Effector memory CD4-positive, alpha-beta T cell (primary cell): ENCODE measurements around the gene KCNT2.
"Not testable (repeated sequence)": the region's sequence is repeated elsewhere in the genome, so short reads cannot be mapped to it uniquely, and the experiment has no call there.

Source experiments
- DNase-seq, 3 donors: peaks; one replicate each; pipeline ENCODE4 v3.0.0-alpha.2; 2020
- H3K27ac ChIP-seq: 2 replicates; pipeline ENCODE4 v1.7.0; 2013; ENCODE audit warnings: mild to moderate bottlenecking, low read length, moderate library complexity; ENCODE audit not compliant: insufficient read depth, poor library complexity, severe bottlenecking
- H3K27me3 ChIP-seq: replicated peaks from 2 replicates; pipeline ENCODE4 v1.7.0; 2013; ENCODE audit warnings: mild to moderate bottlenecking, low read length; ENCODE audit not compliant: insufficient read depth, control insufficient read depth, poor library complexity, severe bottlenecking
- H3K36me3 ChIP-seq: 2 replicates; pipeline ENCODE4 v1.7.0; 2013; ENCODE audit warnings: mild to moderate bottlenecking, low read length, moderate library complexity; ENCODE audit not compliant: control insufficient read depth, insufficient read depth
- H3K4me1 ChIP-seq: 2 replicates; pipeline ENCODE4 v1.7.0; 2013; ENCODE audit warnings: low read length, mild to moderate bottlenecking; ENCODE audit not compliant: control insufficient read depth, insufficient read depth, poor library complexity, severe bottlenecking
- H3K4me3 ChIP-seq: 2 replicates; pipeline ENCODE4 v1.7.0; 2013; ENCODE audit warnings: low read length, low read depth, mild to moderate bottlenecking; ENCODE audit not compliant: insufficient read depth, poor library complexity, severe bottlenecking
- H3K9me3 ChIP-seq: 2 replicates; pipeline ENCODE4 v1.7.0; 2013; ENCODE audit warnings: mild to moderate bottlenecking, low read length, moderate library complexity; ENCODE audit not compliant: control insufficient read depth

Gene KCNT2

DNA sequence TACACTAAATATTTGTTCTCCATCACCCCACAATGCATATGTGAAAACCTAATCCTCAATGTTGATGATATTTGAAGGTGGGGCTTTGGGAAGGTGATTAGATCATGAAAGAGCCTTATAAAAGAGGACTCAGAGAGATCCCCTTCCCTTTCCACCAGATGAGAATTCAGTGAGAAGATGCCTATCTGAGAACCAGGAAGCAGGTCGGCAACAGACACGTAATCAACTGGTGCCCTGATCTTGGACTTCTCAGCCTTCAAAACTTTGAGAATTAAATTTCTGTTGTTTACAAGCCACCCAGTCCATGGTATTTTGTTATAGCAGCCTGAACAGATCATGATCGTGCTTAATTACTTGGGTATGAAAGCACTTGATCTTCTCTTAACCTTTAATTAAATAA lies 329.4 kb downstream of the KCNT2 start:
- no peaks in the 10 kb centered on the region for H3K9me3 ChIP-seq
- no peak overlapping the region for H3K4me3 ChIP-seq
- H3K36me3 ChIP-seq = no peaks in the 10 kb centered on the region
- no peaks in the 10 kb centered on the region for H3K4me1 ChIP-seq
- H3K27me3 ChIP-seq = no peaks in the 10 kb centered on the region
- no peak overlapping the region for H3K27ac ChIP-seq
- no peak for DNase-seq

DNA sequence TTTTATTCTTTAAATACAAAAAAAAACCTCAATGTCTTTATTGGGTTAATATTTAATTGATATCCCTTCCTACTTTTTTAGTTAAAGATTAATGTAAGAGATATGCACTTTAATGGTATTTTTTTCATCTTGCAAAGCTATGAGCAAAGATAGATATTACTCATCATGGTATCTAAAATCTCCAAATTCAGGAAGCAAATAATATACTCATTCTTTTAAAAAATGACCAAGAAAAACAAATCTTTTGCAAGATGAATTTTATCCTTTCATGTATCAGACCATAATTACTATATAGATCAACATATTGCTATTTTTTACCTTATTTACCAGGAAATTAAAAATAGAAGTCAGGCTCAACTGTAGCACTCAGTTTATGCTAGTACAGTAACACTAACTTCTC lies 330.4 kb downstream of the KCNT2 start:
- Histone ChIP-seq H3K9me3 (no peaks in the 10 kb centered on the region), H3K4me1 (no peaks in the 10 kb centered on the region), H3K36me3 (no peaks in the 10 kb centered on the region), H3K27ac (no peak overlapping the region), H3K4me3 (no peak overlapping the region), H3K27me3 (no peaks in the 10 kb centered on the region)
- DNase-seq = no peak

DNA sequence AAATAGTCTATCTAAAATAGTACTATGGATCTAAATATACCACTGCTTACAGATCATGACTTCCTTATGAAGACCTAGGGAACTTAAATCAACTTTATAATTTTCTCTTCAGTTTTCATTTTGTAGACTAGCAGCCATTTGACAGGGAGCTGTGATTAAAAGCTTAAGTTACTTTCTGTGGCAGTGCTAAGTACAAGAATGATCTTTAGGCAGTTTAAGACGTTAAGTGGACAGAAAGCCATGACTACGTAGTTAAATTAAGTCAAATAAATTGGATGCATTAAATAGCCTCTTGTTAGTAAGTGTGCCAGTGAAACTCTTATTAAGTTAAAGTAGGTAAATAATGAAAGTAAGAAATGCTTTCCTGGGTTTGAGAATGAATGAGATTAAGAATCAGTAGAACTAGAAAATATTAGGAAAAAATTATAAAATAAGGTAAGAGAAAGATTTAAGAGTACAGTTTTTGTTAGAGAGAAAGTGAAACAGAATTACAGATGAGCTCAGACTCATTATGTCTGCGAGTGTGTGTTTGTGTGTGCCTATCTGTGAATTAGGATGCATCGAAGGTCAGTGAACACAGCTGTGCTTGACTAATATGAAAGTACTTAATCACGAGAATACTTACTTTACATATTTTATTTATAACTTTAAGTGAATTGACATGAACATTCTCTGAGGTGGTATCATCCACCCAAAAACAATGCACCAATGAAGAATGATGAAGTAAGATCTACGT lies 336.9 kb downstream of the KCNT2 start:
- DNase-seq = no peak
- Histone ChIP-seq H3K9me3 (no peaks in the 10 kb centered on the region), H3K36me3 (no peaks in the 10 kb centered on the region), H3K4me1 (no peaks in the 10 kb centered on the region), H3K4me3 (no peak overlapping the region), H3K27ac (no peak overlapping the region), H3K27me3 (no peaks in the 10 kb centered on the region)

DNA sequence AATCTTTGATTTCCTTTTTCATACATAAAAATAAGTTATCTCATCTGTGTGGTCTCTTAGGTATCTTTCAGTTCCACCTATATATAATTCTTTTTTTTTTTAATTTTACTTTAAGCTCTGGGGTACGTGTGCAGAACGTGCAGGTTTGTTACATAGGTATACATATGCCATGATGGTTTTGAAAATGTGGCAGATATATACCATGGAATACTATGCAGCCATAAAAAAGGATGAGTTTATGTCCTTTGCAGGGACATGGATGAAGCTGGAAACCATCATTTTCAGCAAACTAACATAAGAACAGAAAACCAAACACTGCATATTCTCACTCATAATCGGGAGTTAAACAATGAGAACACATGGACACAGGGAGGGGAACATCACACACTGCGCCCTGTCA lies 345.2 kb downstream of the KCNT2 start:
- not testable (repeated sequence) for H3K36me3 ChIP-seq

DNA sequence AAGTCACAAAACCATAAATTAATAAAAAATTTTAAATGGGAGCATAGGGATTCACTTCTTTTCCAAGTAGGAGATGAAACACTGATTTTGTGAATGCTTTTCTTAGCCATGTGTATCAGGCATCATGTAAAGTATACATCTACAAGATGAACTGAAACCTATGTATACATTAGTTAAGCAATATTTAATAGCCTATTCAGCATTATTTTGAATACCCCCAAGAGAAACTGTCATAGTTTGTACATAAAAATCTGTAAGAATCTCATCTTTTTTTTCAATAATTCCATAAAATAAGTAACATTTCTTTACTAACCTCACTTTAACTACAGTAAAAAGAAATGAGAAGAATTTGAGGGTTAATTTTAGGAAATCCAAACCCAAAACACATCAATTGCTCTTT lies 348.0 kb downstream of the KCNT2 start:
- no peaks in the 10 kb centered on the region for H3K36me3 ChIP-seq
- DNase-seq = no peak
- H3K4me3 ChIP-seq = no peak overlapping the region

More for the DNA sequence above, 345.2 kb downstream of the KCNT2 start:
- not testable (repeated sequence) for H3K4me1 ChIP-seq, H3K4me3 ChIP-seq, H3K27me3 ChIP-seq, H3K9me3 ChIP-seq, H3K27ac ChIP-seq, DNase-seq

DNA sequence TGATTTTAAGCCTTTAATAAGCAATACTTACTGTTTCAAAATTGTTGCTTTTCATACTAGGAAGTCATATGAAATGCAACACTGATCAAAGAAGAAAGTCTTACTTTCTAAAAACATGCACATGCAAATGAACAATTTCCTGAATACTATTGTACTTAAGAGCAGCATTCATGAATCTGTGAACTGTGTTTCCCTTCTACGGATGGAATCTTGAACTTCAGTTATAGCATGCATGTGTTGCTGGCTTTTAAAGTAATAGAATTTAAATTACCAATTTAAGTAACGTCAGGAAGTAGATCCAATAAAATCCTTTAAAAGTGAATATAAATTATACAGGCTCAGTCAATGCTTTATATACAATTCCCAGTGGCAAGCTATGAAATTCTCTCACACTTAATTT lies 348.9 kb downstream of the KCNT2 start:
- DNase-seq = no peak
- Histone ChIP-seq H3K4me3 (no peak overlapping the region), H3K9me3 (no peaks in the 10 kb centered on the region), H3K27ac (no peak overlapping the region), H3K4me1 (no peaks in the 10 kb centered on the region), H3K36me3 (no peaks in the 10 kb centered on the region), H3K27me3 (no peaks in the 10 kb centered on the region)

More for the DNA sequence above, 348.0 kb downstream of the KCNT2 start:
- H3K27ac ChIP-seq = no peak overlapping the region
- no peaks in the 10 kb centered on the region for H3K4me1 ChIP-seq
- no peaks in the 10 kb centered on the region for H3K27me3 ChIP-seq
- H3K9me3 ChIP-seq = no peaks in the 10 kb centered on the region

DNA sequence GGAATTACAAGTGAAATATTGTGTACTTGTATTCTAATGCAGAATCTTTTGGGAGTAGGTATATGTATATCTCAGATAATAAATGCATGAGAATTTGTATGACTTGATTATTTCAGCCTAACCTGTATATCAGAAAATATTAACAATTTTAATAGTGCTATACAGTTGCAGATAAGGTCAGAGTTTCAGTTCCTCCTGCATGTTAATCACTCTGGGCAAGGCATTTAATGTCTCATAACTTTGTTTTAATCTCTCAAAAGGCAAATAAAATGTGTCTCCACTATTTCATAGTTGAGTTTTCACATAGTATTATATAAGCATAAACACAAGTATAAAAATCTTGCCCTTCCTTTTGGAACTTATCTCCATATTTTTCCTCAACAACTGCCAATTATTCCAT lies 352.5 kb downstream of the KCNT2 start:
- H3K4me1 ChIP-seq = no peaks in the 10 kb centered on the region
- no peak for DNase-seq
- no peak overlapping the region for H3K4me3 ChIP-seq
- no peaks in the 10 kb centered on the region for H3K36me3 ChIP-seq
- no peak overlapping the region for H3K27ac ChIP-seq
- no peaks in the 10 kb centered on the region for H3K9me3 ChIP-seq
- no peaks in the 10 kb centered on the region for H3K27me3 ChIP-seq

DNA sequence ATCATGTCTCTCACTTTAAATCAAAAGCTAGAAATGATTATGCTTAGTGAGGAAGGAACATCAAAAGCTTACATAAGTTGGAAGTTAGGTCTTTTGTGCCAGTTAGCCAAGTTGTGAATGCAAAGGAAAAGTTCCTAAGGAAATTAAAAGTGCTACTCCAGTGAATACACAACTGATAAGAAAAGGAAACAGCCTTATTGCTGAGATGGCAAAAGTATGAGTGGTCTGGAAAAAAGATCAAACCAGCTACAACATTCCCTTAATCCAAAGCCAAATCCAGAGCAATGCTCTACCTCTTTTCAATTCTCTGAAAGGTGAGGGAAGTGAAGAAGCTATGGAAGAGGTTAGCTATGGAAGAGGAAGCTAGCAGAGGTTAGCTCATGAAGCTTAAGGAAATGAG lies 378.7 kb downstream of the KCNT2 start:
- Histone ChIP-seq H3K27ac (no peak overlapping the region), H3K27me3 (no peaks in the 10 kb centered on the region), H3K4me3 (no peak overlapping the region), H3K9me3 (no peaks in the 10 kb centered on the region), H3K36me3 (no peaks in the 10 kb centered on the region), H3K4me1 (no peaks in the 10 kb centered on the region)
- DNase-seq = no peak

DNA sequence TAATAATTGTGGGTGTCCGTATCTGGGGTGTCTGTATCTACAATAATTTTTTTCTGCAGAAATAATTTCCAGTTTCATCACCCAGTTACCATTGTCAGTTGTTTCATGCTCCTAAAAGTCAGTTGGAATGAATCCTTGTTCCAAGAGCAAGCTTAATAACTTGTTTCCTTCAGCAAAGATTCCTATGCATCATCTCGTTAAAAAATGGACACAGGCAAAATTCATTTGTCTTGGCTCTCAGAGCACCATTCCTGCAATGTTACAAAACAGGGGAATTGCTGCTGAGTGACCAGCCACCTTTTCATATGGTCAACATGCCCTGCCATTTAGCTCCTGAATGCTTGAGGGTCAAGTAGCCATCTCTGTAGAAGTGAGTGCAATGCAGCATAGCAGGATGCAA lies 393.4 kb downstream of the KCNT2 start:
- no peaks in the 10 kb centered on the region for H3K9me3 ChIP-seq
- no peaks in the 10 kb centered on the region for H3K27me3 ChIP-seq
- H3K36me3 ChIP-seq = no peaks in the 10 kb centered on the region
- H3K4me3 ChIP-seq = no peak overlapping the region
- no peaks in the 10 kb centered on the region for H3K4me1 ChIP-seq
- DNase-seq = no peak
- no peak overlapping the region for H3K27ac ChIP-seq

DNA sequence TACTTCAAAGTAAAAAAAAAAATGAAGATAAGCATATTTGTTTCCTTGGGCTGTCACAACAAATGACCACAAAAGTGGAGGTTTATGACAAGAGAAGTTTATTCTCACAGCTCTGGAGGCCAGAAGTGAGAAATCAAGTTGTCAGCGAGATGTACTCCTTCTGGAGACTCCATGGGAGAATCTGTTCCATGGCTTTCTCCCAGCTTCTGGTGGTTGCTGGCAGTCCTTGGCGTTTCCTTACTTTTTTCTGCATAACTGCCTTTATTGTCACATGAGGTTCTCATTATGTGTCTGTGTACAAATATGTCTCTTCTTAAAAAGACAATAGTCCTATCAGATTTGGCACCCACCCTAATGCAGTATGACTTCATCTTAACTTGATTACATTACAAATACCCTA lies 398.3 kb downstream of the KCNT2 start:
- DNase-seq = no peak
- no peaks in the 10 kb centered on the region for H3K27me3 ChIP-seq
- no peaks in the 10 kb centered on the region for H3K9me3 ChIP-seq
- no peak overlapping the region for H3K27ac ChIP-seq
- H3K4me3 ChIP-seq = no peak overlapping the region
- H3K36me3 ChIP-seq = no peaks in the 10 kb centered on the region
- no peaks in the 10 kb centered on the region for H3K4me1 ChIP-seq
